ENCODE measurements around the gene MAPK11. TPM values are rescaled to one million over a fixed set of nuclear protein-coding genes. Genes with fewer than 3 reads are reported as not detected.
A peak's percentile ranks its signal among the peaks of the same experiment; 100 is the strongest.

MAPK11 gene
- total RNA-seq, 1 donor from 2014 or later, result 8.4 TPM

DNA sequence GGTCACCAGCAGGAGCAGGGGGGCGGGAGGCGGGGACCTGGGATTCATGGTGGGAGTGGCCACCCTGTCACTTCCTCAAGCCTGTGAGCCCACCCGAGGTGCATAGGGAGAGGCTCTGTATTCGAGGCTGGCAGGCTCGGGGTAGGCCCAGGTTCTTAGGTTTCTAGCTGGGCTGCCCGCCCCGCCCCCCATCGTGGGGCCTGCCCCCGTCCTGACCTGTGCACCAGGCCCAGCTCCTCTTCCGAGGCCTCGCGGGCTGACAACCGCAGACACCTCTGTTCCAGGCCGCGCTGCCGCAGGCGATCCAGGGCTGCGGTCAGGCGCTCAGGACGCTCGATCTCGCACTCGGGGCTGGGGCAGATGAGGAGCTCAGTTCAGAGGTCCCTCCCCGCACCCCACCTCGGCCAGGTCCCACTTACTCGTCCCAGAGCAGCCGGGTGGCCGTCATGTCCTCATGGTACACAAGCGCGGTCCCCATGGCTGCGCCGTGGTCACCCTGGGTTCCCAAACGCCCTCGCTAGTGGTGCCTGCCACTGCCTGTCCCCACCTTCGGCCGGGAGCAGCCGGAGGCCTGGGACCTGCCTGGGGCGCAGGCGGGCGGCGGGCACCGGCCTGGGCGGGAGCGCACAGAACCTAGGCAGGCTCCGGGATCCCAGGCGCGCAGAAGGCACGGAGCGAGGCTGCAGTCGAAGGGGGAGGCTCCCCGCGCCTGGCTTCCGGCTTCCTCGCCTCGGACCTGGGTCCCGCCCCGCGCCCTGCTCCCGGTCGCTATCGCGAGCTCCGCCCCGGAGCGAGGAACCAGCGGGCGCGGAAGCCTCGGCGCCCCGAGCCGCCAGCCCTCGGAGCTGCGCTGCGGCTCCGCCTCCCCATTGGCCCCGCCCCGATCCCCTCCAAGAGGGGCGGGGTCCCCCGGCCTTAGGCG is 19.4 kb downstream of the MAPK11 start, which contains the start of gene HDAC10:
TSS of gene HDAC10 (minus strand) at position 711 of the 922 bp plus-strand sequence. CDS start at position 478, 233 bp downstream.
- TF ChIP-seq CTCF (conservative IDR thresholded peaks at IDR 0.05; ENCODE audit: low read depth, low read length), result no peak
- no peak for DNase-seq (ENCODE audit: low read depth)
- peak within 1 kb of the TSS; percentile 82 for H3K4me3 ChIP-seq (ENCODE audit: low read depth, low read length)

- TF ChIP-seq CTCF (conservative IDR thresholded peaks at IDR 0.05; ENCODE audit: low read depth, low read length), result no peak
- peak overlapping the region; percentile 82 for H3K4me3 ChIP-seq (ENCODE audit: low read depth, low read length)
- no peak for DNase-seq (ENCODE audit: low read depth)
Measured at GRCh38 chr22:50250249-50250554, 20.0 kb downstream of the MAPK11 start.

- peak overlapping the region; percentile 82 for H3K4me3 ChIP-seq (ENCODE audit: low read depth, low read length)
- no peak for TF ChIP-seq CTCF (conservative IDR thresholded peaks at IDR 0.05; ENCODE audit: low read depth, low read length)
- no peak for DNase-seq (ENCODE audit: low read depth)
Measured at GRCh38 chr22:50249341-50250248, 20.6 kb downstream of the MAPK11 start.

DNA sequence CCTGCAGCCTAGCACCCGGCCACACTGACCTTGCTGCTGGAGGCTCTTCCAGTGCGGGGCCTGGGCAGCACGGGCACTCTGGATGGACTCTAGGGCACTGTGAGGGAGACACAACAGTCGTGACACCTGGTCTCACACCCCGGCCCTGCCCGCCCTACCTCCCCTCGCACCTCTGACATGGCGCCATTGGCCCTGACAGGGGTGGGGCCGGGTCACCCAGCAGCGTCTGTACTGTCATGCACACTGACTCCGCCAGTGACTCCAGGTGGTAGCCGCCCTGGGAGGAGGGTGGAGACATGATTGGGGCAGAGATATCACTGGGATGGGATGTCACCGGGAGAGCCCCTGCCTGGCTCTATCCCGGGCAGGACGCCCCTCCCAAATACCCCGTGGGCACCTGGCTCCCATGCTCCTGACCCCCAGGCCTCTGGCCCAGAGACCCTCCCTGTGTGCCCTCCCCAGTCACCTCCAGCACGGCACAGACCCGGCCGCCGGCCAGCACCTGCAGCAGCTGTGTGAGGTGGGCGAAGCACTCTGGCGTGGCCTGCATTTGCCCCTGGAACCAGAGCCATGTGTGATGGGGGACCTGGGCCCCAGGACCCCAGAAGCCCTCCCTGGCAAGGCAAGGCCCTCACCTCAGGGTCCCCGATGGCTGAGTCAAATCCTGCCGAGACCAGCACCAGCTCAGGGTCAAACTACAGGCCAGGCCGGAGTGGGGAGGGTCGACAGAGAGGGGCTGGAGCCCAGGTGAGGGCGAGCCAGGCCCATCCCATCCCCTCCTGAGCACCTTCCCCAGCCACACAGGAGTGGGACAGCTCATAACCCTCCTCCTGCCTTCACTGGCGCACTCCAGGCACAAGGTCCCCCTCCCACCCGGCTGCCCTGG is 21.7 kb downstream of the MAPK11 start:
- H3K4me3 ChIP-seq (ENCODE audit: low read depth, low read length), result no peak overlapping the region
- DNase-seq (ENCODE audit: low read depth), result no peak
- TF ChIP-seq CTCF (conservative IDR thresholded peaks at IDR 0.05; ENCODE audit: low read depth, low read length), result no peak

GRCh38 chr22:50247748-50248147 is 22.4 kb downstream of the MAPK11 start:
- no peak overlapping the region for H3K4me3 ChIP-seq (ENCODE audit: low read depth, low read length)
- no peak for DNase-seq (ENCODE audit: low read depth)
- TF ChIP-seq CTCF (conservative IDR thresholded peaks at IDR 0.05; ENCODE audit: low read depth, low read length), result no peak
